ENCODE data around the gene ZBTB20.

DNA sequence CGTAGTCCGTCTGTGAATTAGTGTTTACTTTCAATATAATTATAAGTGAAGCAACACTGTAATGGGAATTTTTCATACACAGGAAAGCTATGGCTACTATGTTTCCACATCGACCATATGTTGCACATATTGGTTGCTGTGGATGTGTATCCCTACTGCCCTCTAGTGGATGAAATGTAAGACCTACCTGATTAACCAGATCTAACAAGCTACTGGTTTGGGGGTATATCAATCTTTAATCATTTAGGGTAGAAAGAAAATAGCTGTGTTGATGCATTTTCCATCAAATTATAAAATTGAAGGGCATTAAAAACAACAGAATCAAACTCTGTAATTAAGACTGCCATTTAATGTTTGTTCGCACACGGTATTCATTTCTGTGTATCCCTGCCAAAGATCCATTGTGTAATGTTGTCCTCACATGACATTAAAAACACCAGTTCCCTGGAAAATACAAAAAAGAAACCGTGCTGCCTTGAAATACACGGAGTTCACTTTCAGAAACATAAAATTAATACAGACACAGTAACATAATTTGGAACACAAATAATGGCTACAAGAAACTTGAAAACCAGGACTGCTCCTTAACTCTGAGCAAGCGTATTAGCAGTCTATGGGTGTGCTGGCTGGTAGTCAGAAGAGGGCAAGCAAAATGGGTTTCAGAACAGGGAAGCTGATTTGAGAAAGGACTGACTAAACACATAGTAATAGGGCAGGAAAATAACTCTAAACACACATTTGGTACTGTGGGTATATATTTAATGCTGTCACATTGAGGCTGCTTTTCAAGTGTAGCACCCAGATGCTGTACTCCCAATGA, 728.2 kb downstream of the ZBTB20 start:
- TF ChIP-seq CTCF (IDR thresholded peaks at IDR 0.05) (peak; percentile 91 to 98 (median 97)), POLR2A (IDR thresholded peaks at IDR 0.05) (no peak)
